ENCODE results near the gene FHIT. TPM values are rescaled to one million over a fixed set of nuclear protein-coding genes. Genes with fewer than 3 reads are reported as not detected.

The FHIT gene
- total RNA-seq, 4 donors from 2014 or later = 3.2 to 10.9 (median 6.4) TPM

DNA sequence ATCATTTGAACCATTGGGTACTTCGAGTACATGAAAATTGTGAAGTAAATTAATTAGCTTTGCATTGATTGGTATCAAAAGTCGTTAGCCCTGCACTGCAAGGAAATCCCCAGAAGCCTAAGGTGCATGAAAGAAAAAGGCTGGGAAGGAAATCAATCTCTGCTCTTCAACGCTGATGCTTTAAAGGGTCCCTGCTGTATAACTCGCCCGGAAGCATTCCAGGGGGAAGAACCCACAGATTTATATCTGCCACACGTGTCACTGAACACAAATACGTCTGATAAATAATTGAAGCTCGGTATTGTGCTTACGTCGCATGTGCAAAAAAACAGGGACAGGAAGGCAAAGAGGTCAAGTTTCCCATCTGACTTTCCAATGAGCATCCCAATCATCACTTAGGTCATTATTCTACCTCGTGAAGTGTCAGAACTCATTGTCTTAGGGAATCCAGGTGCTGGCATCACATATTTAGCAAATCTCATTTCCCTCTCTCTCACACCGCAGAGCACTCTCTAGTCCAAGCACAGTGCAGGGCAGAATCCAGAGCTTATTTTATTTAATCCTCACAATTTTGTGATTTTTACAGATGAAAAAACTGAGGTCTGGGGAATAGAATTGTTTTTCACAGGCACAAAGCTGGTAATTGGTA is 1397.1 kb downstream of the FHIT start:
- ATAC-seq (ENCODE audit: low FRiP score) (no peak), DNase-seq (ENCODE audit: low spot score) (no peak)
- TF ChIP-seq, protein P1, sequence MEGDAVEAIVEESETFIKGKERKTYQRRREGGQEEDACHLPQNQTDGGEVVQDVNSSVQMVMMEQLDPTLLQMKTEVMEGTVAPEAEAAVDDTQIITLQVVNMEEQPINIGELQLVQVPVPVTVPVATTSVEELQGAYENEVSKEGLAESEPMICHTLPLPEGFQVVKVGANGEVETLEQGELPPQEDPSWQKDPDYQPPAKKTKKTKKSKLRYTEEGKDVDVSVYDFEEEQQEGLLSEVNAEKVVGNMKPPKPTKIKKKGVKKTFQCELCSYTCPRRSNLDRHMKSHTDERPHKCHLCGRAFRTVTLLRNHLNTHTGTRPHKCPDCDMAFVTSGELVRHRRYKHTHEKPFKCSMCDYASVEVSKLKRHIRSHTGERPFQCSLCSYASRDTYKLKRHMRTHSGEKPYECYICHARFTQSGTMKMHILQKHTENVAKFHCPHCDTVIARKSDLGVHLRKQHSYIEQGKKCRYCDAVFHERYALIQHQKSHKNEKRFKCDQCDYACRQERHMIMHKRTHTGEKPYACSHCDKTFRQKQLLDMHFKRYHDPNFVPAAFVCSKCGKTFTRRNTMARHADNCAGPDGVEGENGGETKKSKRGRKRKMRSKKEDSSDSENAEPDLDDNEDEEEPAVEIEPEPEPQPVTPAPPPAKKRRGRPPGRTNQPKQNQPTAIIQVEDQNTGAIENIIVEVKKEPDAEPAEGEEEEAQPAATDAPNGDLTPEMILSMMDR (IDR thresholded peaks at IDR 0.05) = no peak

DNA sequence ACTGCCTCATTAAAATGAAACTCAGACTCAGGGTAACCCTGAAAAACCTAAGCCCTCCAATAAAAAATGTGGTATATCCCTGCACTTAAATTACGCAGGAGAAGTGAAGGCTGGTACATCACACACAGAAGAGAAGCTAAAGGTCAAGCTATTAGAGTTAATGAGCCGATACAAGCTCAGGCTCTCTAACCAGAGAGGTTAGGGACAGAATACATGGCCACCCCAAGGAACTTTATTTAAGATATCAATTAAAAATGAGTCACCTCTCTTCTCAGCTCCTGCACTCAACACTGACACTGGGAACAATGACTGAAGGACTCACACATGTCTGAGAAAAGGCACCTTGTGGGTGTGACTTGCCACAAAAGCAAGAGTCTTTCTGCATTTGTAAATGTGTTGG is 1400.8 kb downstream of the FHIT start:
- DNase-seq (ENCODE audit: low spot score) (no peak), ATAC-seq (ENCODE audit: low FRiP score) (no peak)
- TF ChIP-seq, protein P1 (IDR thresholded peaks at IDR 0.05) = no peak

DNA sequence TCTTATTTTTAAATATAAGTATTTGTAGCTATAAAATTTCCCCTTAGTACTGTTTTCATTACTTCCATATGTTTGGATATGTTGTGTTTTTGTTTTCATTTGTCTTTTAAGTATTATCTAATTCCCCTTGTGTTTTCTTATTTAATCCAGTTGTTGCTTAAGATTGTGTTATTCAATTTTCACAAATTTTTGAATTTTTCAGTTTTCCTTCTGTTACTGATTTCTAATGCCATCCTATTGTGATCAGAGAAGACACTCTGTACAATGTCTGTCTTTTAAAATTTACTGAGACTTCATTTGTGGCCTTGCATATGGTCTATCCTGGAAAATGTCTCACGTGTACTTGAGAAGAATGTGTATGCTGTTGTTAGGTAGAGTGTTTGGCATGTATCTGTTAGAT is 1405.9 kb downstream of the FHIT start:
- TF ChIP-seq, protein P1 (IDR thresholded peaks at IDR 0.05) = no peak
- ATAC-seq (ENCODE audit: low FRiP score) (no peak), DNase-seq (ENCODE audit: low spot score) (no peak)

DNA sequence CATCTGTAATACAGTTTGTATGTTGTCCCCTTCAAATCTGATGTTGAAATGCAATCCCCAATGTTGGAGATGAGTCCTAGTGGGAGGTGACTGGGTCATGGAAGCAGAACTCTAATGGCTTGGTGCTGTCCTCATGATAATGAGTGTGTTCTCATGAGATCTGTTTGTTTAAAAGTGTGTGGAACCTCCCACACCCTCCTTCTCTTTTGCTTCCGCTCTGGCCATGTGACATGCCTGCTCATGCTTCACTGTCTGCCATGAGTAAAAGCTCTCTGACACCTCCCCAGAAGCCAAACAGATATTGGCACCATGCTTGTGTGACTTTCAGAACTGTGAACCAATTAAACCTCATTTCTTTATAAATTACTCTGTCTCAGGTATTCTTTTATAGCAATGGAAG is 1407.4 kb downstream of the FHIT start:
- ATAC-seq (ENCODE audit: low FRiP score) (no peak), DNase-seq (ENCODE audit: low spot score) (no peak)
- TF ChIP-seq, protein P1 (IDR thresholded peaks at IDR 0.05) = no peak

DNA sequence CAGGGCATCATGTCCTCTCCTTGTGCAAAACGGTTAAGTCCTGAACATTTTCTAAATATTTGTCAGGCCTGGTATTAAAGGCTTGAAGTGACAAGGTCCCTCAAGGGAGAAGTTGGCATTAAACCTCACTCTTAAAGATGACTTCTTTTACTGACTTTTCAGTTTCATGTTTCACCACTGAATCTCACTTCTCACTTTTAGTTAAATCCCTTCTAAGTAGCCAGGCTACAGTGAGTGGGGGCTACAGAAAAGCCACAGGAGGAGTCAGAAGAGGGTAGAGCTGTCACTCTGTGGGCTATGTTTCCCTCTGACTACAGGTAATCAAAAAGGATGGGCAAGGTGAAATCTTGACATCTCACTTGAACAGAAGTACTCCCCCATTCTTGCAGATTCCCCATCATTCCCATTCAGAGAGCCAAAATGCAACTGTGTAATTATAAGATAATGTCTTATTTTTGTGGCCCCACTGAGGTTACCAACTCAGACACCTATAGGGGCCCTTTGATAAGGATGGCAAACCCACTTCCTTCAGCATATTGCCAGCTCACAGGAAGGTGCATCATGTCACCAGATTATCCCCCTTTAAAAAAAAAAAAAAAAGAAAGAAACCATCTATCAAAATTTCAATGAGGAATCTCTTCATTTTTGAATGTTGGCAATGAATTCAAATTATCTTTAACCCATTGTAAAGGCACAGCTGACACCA is 1411.3 kb downstream of the FHIT start:
- DNase-seq (ENCODE audit: low spot score) = no peak
- TF ChIP-seq, protein P1 (IDR thresholded peaks at IDR 0.05) = no peak
- no peak for ATAC-seq (ENCODE audit: low FRiP score)

DNA sequence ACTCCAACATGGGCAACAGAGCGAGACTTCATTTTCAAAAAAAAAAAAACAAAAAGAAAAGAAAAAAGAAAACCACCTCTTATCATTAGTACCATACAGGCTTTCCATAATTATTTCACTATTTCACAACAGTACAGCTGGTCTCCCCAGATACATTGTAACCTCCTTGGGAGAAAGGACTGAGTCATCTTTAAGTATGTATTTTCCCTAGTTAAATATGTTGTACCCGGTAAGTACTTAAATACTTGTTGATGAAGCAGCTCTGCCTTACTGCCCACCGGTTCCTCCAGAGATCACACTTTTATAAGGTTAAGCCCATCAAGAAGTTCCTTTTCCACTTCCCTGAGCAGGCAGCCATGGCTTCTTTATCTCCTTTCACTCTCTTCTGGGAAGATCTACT is 1412.0 kb downstream of the FHIT start:
- no peak for DNase-seq (ENCODE audit: low spot score)
- TF ChIP-seq, protein P1 (IDR thresholded peaks at IDR 0.05) = no peak
- no peak for ATAC-seq (ENCODE audit: low FRiP score)

DNA sequence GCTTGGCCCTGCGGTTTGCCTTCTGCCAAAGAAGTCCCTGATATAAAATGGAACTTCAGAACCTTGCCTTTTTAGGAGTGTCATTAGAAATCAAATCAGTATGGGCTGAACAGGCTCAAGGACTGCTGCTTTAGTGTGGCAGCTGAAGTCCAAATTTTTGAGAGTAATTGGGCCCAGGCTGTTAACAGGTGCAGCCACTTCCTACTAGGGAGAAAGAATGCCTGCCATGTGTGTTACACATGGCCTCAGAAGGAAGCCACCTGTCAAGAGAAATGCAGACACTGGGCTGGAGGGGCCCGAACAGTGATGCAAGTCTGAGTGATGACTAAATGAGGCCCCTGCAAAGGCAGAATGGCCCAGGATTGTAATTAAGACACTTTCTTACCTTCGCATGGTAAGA is 1414.7 kb downstream of the FHIT start:
- DNase-seq (ENCODE audit: low spot score) = no peak
- ATAC-seq (ENCODE audit: low FRiP score) = no peak
- TF ChIP-seq, protein P1 (IDR thresholded peaks at IDR 0.05) = no peak

Data from omental fat pad (tissue), 4 donors.